Brain microvascular endothelial cell (primary cell): ENCODE results near the gene GOLGA7B.

ENCODE experiments used
- DNase-seq: peaks from one replicate; pipeline ENCODE4 v3.0.0-alpha.2; 2020
- H3K27ac ChIP-seq: fragments of 250-450 bp; sonication (Bioruptor Pico); 2 replicates; pipeline ENCODE4 v1.5.1; 2020; ENCODE audit warnings: mild to moderate bottlenecking, moderate library complexity
- H3K27me3 ChIP-seq: fragments of 250-450 bp; sonication (Bioruptor Pico); replicated peaks from 2 replicates; pipeline ENCODE4 v1.5.1; 2020; ENCODE audit warnings: mild to moderate bottlenecking
- H3K36me3 ChIP-seq: fragments of 250-450 bp; sonication (Bioruptor Pico); replicated peaks from 2 replicates; pipeline ENCODE4 v1.5.1; 2020; ENCODE audit warnings: mild to moderate bottlenecking
- H3K4me3 ChIP-seq: 2 replicates; pipeline ENCODE4 v1.5.1; 2011; ENCODE audit warnings: low read depth, mild to moderate bottlenecking, control low read depth, low read length, moderate library complexity
- CTCF ChIP-seq: IDR thresholded peaks from 2 replicates; pipeline ENCODE4 v1.5.1; 2011; ENCODE audit warnings: low read depth, mild to moderate bottlenecking, moderate library complexity, low read length, control low read depth, inconsistent platforms; ENCODE audit errors: missing control alignments
- in situ Hi-C: cut with HindIII; loops from 2 replicates; pipeline ENCODE4 v1.10.0; 2017; ENCODE audit warnings: low sequenced_read_pairs, low pct_ligation_motif_present

GOLGA7B gene

GRCh38 chr10:97919012-97919411, 69.4 kb downstream of the GOLGA7B start:
- Histone ChIP-seq H3K27me3 (peaks cover 2% of the 10 kb centered on the region), H3K4me3 (no peak overlapping the region), H3K36me3 (no peaks in the 10 kb centered on the region), H3K27ac (no peak overlapping the region)
- no peak for TF ChIP-seq CTCF
- in situ Hi-C loops, result no loop called here
- no peak for DNase-seq

- in situ Hi-C loops, result no loop called here
- Histone ChIP-seq H3K27ac (no peak overlapping the region), H3K27me3 (peaks cover 2% of the 10 kb centered on the region), H3K36me3 (no peaks in the 10 kb centered on the region), H3K4me3 (no peak overlapping the region)
- no peak for TF ChIP-seq CTCF
- DNase-seq, result no peak
Measured at GRCh38 chr10:97920865-97921264, 71.2 kb downstream of the GOLGA7B start.
